H9 (cell line): ENCODE results near the gene IRX5. TPM values are rescaled to one million over a fixed set of nuclear protein-coding genes. Genes with fewer than 3 reads are reported as not detected.
A peak's percentile ranks its signal among the peaks of the same experiment; 100 is the strongest.

Experiments used
- DNase-seq: peaks from one replicate; pipeline ENCODE4 v3.0.0-alpha.2; 2017
- H2AFZ ChIP-seq: one replicate; pipeline ENCODE4 v1.6.1; 2013; ENCODE audit warnings: mild to moderate bottlenecking, low read length, control low read depth, moderate library complexity
- H2AK5ac ChIP-seq: 2 replicates; pipeline ENCODE4 v1.6.1; 2013; ENCODE audit warnings: low read length, control low read depth, mixed read lengths; ENCODE audit not compliant: insufficient read length
- H2BK120ac ChIP-seq: one replicate; pipeline ENCODE4 v1.6.1; 2013; ENCODE audit warnings: low read depth, mild to moderate bottlenecking, low read length, control low read depth, inconsistent platforms; ENCODE audit not compliant: poor library complexity, severe bottlenecking
- H2BK12ac ChIP-seq: 2 replicates; pipeline ENCODE4 v1.6.1; 2013; ENCODE audit warnings: low read length, control low read depth, mixed read lengths, low read depth; ENCODE audit not compliant: insufficient read length
- H2BK15ac ChIP-seq: 2 replicates; pipeline ENCODE4 v1.6.1; 2013; ENCODE audit warnings: low read depth, low read length, control low read depth
- H2BK20ac ChIP-seq: one replicate; pipeline ENCODE4 v1.6.1; 2013; ENCODE audit warnings: low read depth, mild to moderate bottlenecking, low read length, control low read depth, inconsistent platforms; ENCODE audit not compliant: poor library complexity, severe bottlenecking
- H2BK5ac ChIP-seq: 2 replicates; pipeline ENCODE4 v1.6.1; 2013; ENCODE audit warnings: low read length, control low read depth, mixed read lengths; ENCODE audit not compliant: insufficient read length
- H3K14ac ChIP-seq: 2 replicates; pipeline ENCODE4 v1.6.1; 2013; ENCODE audit warnings: low read length, control low read depth; ENCODE audit not compliant: insufficient read depth
- H3K18ac ChIP-seq: 2 replicates; pipeline ENCODE4 v1.6.1; 2013; ENCODE audit warnings: low read depth, mild to moderate bottlenecking, mixed read lengths, low read length, control low read depth; ENCODE audit not compliant: insufficient read length
- H3K23ac ChIP-seq: 2 replicates; pipeline ENCODE4 v1.6.1; 2013; ENCODE audit warnings: low read length, control low read depth, mixed read lengths, low read depth; ENCODE audit not compliant: insufficient read length
- H3K23me2 ChIP-seq: 2 replicates; pipeline ENCODE4 v1.6.1; 2013; ENCODE audit warnings: low read depth, mild to moderate bottlenecking, mixed read lengths, low read length, control low read depth; ENCODE audit not compliant: insufficient read length, poor library complexity, severe bottlenecking
- H3K27ac ChIP-seq: 2 replicates; pipeline ENCODE4 v1.5.1; 2013; ENCODE audit warnings: low read length, control low read depth, mixed read lengths, low read depth; ENCODE audit not compliant: insufficient read length
- H3K27me3 ChIP-seq: 2 replicates; pipeline ENCODE4 v1.6.1; 2013; ENCODE audit warnings: low read length, control low read depth, inconsistent platforms; ENCODE audit not compliant: insufficient read depth
- H3K4ac ChIP-seq: 2 replicates; pipeline ENCODE4 v1.6.1; 2013; ENCODE audit warnings: low read depth, mild to moderate bottlenecking, control low read depth, inconsistent platforms, low read length, moderate library complexity
- H3K4me1 ChIP-seq: 2 replicates; pipeline ENCODE4 v1.6.1; 2013; ENCODE audit warnings: low read length, control low read depth, inconsistent platforms; ENCODE audit not compliant: insufficient read depth
- H3K4me2 ChIP-seq: 2 replicates; pipeline ENCODE4 v1.6.1; 2013; ENCODE audit warnings: low read length, control low read depth, mixed read lengths; ENCODE audit not compliant: insufficient read length, insufficient read depth
- H3K56ac ChIP-seq: 2 replicates; pipeline ENCODE4 v1.6.1; 2013; ENCODE audit warnings: low read depth, mild to moderate bottlenecking, mixed read lengths, low read length, control low read depth; ENCODE audit not compliant: insufficient read length
- H3K79me1 ChIP-seq: 2 replicates; pipeline ENCODE4 v1.6.1; 2013; ENCODE audit warnings: low read depth, mild to moderate bottlenecking, moderate library complexity, low read length, control low read depth, inconsistent platforms; ENCODE audit not compliant: insufficient read depth, poor library complexity, severe bottlenecking
- H3K79me2 ChIP-seq: 2 replicates; pipeline ENCODE4 v1.6.1; 2013; ENCODE audit warnings: low read length, control low read depth, inconsistent platforms; ENCODE audit not compliant: insufficient read depth
- H3K9ac ChIP-seq: 2 replicates; pipeline ENCODE4 v1.6.1; 2013; ENCODE audit warnings: low read length, control low read depth, mixed read lengths; ENCODE audit not compliant: insufficient read length; ENCODE audit errors: extremely low read depth
- H3K9me3 ChIP-seq: one replicate; pipeline ENCODE4 v1.6.1; 2013; ENCODE audit warnings: low read depth, low read length, inconsistent platforms; ENCODE audit not compliant: control insufficient read depth
- H3T11ph ChIP-seq: one replicate; pipeline ENCODE4 v1.6.1; 2013; ENCODE audit warnings: mild to moderate bottlenecking, low read length, control low read depth, inconsistent platforms
- H4K20me1 ChIP-seq: one replicate; pipeline ENCODE4 v1.6.1; 2013; ENCODE audit not compliant: control insufficient read depth, insufficient read length, insufficient read depth
- H4K5ac ChIP-seq: 2 replicates; pipeline ENCODE4 v1.6.1; 2013; ENCODE audit warnings: low read depth, mild to moderate bottlenecking, mixed read lengths, low read length, control low read depth; ENCODE audit not compliant: insufficient read length
- H4K8ac ChIP-seq: replicated peaks from 2 replicates; pipeline ENCODE4 v1.6.1; 2013; ENCODE audit warnings: low read length, control low read depth, mixed read lengths, low read depth; ENCODE audit not compliant: insufficient read length
- H4K91ac ChIP-seq: 2 replicates; pipeline ENCODE4 v1.6.1; 2013; ENCODE audit warnings: low read depth, mild to moderate bottlenecking, moderate library complexity, mixed read lengths, low read length, control low read depth; ENCODE audit not compliant: insufficient read length
- H3K27ac Mint-ChIP-seq, 3 experiments: 2 replicates in 2 of 3; 3 replicates in 1 of 3; pipeline ENCODE4 v1.8.0; 2020 to 2021; ENCODE audit warnings: mixed read lengths in 3 of 3, mild to moderate bottlenecking in 1 of 3, moderate library complexity in 1 of 3
- H3K27me3 Mint-ChIP-seq: 2 replicates; pipeline ENCODE4 v1.8.0; 2021; ENCODE audit warnings: low read depth, mild to moderate bottlenecking, moderate library complexity, mixed read lengths
- H3K36me3 Mint-ChIP-seq, 3 experiments: 2 replicates in 2 of 3; 3 replicates in 1 of 3; pipeline ENCODE4 v1.8.0; 2020 to 2021; ENCODE audit warnings: low read depth in 3 of 3, mixed read lengths in 3 of 3; ENCODE audit not compliant: insufficient read depth in 1 of 3
- H3K4me1 Mint-ChIP-seq, 2 experiments: 2 replicates each; pipeline ENCODE4 v1.8.0; 2020; ENCODE audit warnings: mixed read lengths in 2 of 2
- H3K4me3 Mint-ChIP-seq, 2 experiments: 2 replicates in 1 of 2; 3 replicates in 1 of 2; pipeline ENCODE4 v1.8.0; 2020 to 2021; ENCODE audit warnings: mild to moderate bottlenecking in 2 of 2, mixed read lengths in 2 of 2, moderate library complexity in 1 of 2
- H3K9me3 Mint-ChIP-seq, 2 experiments: 2 replicates in 1 of 2; 3 replicates in 1 of 2; pipeline ENCODE4 v1.8.0; 2020; ENCODE audit warnings: mild to moderate bottlenecking in 2 of 2, mixed read lengths in 2 of 2, moderate library complexity in 1 of 2
- CTCF ChIP-seq: fragments of 200-600 bp; sonication (generic); conservative IDR thresholded peaks from 3 replicates; pipeline ENCODE4 v1.8.0; 2021; ENCODE audit warnings: antibody characterized with exemption, mild to moderate bottlenecking
- WGBS: extraction: QIAGEN DNeasy Blood & Tissue Kit; methylation state at CpG from one replicate; pipeline ENCODE4 v1.1.7; 2013; ENCODE audit warnings: missing lambda C conversion rate, low lambda C conversion rate, mixed read lengths; ENCODE audit not compliant: insufficient read length; ENCODE audit errors: extremely low coverage; 5-methylcytosine and 5-hydroxymethylcytosine counted together
- total RNA-seq: library from RNA; stranded (reverse); gene quantifications from 2 replicates; pipeline ENCODE4 v1.2.1, GENCODE V29; 2021

The IRX5 gene
- total RNA-seq, 1 experiment from 2014 or later: 0.59 TPM

- Histone ChIP-seq H2BK5ac (no peak overlapping the region), H3T11ph (no peak overlapping the region), H3K27ac (no peak overlapping the region), H3K4me2 (peak overlapping the region; percentile 78), H3K9ac (no peak overlapping the region), H3K79me2 (no peaks in the 10 kb centered on the region), H3K56ac (no peak overlapping the region), H4K8ac (no peak overlapping the region), H2BK120ac (no peak overlapping the region), H3K4ac (no peak overlapping the region), H3K4me1 (no peaks in the 10 kb centered on the region), H3K14ac (no peak overlapping the region), H4K5ac (no peak overlapping the region), H3K18ac (no peak overlapping the region), H3K9me3 (no peaks in the 10 kb centered on the region), H2AFZ (no peak overlapping the region), H3K23me2 (peaks cover 51% of the 10 kb centered on the region), H4K20me1 (no peaks in the 10 kb centered on the region), H2BK15ac (no peak overlapping the region), H2BK20ac (no peak overlapping the region), H4K91ac (no peak overlapping the region), H3K23ac (no peak overlapping the region), H3K27me3 (peaks cover 54% of the 10 kb centered on the region), H3K79me1 (no peaks in the 10 kb centered on the region), H2BK12ac (no peak overlapping the region), H2AK5ac (no peak overlapping the region)
- peaks cover 87% of the 10 kb centered on the region for H3K27me3 Mint-ChIP-seq
- peak overlapping the region; percentile 55 to 79 for H3K4me3 Mint-ChIP-seq
- H3K9me3 Mint-ChIP-seq: peaks cover 0 to 3% of the 10 kb centered on the region in 2 experiments; a peak in 4 of 5 replicates
- H3K27ac Mint-ChIP-seq: no peak overlapping the region; a peak in 1 of 7 replicates
- no peaks in the 10 kb centered on the region; a peak in 2 of 7 replicates for H3K36me3 Mint-ChIP-seq
- WGBS: no CpG with 5 or more reads among the region's 52 CpGs
- TF ChIP-seq CTCF: peak; percentile 42; the same call in 2 of the 3 replicates
- H3K4me1 Mint-ChIP-seq: peaks cover 46% of the 10 kb centered on the region in 2 experiments
- peak; percentile 58 for DNase-seq
Observed at GRCh38 chr16:54932737-54933254, 2.1 kb downstream of the IRX5 start.
